GM15510 (cell line): Measurements from ENCODE around the gene SPC24.

Experiments used
- POLR2A ChIP-seq: IDR thresholded peaks from 3 replicates; pipeline ENCODE4 v1.6.1; 2011; ENCODE audit warnings: borderline replicate concordance; ENCODE audit not compliant: insufficient read length; ENCODE audit errors: extremely low read depth

SPC24 gene, protein sequence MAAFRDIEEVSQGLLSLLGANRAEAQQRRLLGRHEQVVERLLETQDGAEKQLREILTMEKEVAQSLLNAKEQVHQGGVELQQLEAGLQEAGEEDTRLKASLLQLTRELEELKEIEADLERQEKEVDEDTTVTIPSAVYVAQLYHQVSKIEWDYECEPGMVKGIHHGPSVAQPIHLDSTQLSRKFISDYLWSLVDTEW

DNA sequence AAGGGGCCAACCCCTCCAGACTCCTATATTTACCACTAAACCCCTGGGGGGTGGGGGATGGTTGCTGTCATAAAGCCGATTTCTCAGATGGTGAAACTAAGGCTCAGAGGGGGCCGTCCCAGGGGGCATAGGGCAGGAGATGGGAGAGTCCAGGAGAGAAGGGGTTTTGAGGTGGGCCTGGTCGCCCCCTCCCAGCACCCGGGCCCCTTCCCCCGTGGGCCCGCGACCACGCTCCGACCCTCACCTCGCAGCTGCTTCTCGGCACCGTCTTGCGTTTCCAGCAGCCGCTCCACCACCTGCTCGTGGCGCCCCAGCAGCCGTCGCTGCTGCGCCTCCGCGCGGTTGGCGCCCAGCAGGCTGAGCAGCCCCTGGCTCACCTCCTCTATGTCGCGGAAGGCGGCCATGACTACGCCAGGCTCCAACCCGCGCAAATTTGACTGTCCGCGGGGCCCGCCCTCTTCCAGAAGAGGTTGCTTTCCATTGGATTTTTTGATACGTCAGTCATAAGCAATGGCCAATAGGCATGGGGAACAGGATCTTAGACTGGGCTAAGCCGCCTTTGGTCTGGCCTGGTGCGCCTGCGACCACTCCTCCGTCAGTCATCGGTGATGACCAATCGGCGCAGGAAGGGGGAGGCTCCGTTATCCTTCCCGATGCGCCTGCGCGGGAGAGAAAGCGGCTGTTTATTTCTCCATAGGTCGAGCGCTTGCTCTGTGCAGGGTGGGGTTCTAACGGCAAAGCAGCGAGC lies at the start of gene SPC24:
SPC24 (minus strand) TSS at position 410 of the 748 bp plus-strand sequence; CDS start at position 404, 6 bp downstream.
- TF ChIP-seq POLR2A, result peak; percentile 86

DNA sequence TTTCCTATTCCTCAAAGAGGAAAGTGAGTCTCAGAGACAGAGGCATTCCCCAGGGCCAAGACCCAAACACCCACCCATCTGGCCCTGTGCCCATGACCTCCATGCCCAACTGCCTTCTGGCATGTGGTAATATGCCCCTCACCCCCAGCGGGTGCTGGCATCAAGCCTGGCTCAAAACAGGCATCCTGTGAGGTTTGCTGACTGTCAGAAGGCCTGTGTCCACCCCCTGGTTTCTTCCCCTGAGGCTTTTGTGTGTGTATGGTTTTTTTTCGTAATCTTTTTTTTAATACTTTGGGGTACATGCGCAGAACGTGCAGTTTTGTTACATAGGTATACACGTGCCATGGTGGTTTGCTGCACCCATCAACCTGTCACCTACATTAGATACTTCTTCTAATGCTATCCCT lies 49.4 kb upstream of the SPC24 start:
- TF ChIP-seq POLR2A, result no peak

DNA sequence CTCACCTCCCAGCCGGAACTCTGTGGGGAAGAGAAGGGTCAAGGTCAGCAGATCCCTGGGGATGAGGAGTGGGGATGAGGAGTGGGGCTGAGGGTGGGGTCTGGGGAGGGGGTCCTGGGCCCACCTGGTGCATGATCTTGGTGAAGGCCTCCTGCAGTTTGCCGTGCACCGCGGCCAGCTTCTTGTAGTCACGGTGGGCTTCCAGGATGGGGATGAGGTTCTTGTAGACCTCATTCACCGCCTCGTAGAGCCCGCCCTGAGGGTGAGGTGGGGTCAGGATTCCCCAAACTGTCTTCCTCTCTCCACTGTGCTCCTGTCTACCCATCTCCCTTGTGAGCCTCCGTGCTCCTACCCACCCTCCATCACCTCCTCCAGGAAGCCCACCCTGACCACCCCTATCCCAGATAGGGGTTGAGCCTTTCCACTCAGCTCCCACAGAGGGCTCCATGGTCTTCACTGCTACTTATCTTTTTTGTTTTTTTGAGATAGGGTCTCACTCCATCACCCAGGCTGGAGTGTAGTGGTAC lies 48.6 kb upstream of the SPC24 start:
- no peak for TF ChIP-seq POLR2A

DNA sequence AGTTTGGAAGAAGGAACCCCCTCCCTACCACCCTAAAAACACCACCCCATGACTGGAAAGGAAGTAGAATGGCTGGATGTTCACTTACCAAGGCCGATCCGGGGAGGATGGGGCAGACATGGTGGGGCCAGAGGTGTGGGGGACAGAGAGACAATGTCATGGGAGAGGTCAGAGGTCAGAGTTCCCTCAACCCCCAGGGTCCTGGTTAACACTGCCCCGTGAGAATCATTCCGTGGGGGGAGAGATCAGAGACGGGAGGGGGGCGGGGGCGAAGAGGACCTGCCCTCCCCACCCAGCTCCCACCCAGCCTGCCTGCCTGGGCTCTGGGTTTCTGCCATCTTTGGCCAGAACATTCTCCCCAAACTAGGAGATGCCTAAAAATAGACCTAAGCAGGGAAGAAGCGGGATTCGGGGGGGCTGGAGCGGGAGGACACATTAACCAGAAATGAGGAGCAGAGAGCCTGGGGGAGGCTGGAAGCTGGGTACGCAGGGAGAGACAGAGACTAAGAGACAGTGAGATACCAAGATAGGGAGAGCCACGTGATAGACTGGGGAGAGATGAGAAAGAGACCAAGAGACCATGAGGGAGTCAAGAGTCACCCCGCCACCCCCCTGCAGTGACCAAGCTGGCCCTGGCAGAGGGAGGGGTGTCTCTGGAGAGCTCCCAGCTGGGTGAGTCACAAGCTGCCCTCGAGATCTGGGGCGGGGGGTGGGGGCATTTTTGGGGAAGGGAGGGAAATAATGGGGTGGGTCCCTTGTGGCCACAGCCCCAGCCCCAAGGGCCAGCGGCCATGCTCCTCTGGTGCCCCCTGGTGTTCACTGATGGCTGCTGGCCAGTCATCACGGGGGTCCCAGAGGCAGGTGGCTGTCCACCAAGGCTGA lies 47.9 kb upstream of the SPC24 start:
- no peak for TF ChIP-seq POLR2A

DNA sequence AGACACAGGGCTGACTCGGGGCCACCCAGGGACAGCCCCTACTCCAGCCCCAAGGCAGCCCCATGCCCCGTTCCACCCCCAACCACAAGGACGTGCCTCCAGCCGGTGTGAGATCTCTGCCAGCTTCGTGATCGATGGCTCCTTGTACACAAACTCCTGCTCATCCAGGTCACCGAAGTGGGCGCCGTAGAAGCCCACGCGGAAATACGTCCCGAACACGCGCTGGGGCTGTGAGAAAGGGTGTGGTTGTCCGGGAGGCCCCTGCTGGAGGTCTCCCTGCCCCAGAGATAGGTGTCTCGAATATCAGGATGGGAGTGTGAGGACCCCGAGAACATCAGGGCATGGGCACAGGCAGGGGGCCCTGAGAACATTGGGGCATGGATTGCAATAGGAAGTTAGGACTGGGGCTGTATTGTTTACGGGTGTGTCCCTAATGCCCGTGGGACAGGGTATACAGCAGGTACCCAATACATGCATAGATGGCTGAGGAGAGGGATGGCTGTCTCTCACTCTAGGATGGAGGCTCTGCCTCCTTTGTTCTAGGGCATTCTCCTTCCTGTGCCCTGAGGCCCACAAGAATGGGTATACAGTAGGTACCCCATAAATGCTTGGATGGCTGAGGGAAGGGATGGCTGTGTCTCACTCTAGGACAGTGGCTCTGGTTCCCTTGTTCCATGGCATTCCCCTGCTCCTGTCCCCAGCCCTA lies 47.1 kb upstream of the SPC24 start:
- no peak for TF ChIP-seq POLR2A

DNA sequence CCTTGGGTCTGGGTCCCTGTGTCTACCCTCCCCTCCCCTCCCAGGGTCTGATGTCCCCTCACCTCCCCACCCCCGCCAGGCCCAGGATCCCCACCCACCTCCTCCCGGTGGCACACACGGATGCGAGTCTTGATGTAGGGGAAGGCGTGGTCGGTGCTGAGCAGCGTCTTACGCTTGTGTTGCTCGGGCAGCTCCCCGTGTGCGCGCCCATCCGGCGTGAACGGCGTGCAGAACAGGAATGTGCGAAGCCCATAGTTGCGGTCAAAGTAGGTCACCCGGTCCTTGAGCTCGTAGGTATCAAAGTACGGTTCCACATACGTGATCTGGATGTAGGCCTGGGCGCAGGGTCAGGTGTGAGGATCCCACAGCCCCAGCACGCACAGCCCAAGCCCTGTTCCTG lies 46.2 kb upstream of the SPC24 start:
- no peak for TF ChIP-seq POLR2A

DNA sequence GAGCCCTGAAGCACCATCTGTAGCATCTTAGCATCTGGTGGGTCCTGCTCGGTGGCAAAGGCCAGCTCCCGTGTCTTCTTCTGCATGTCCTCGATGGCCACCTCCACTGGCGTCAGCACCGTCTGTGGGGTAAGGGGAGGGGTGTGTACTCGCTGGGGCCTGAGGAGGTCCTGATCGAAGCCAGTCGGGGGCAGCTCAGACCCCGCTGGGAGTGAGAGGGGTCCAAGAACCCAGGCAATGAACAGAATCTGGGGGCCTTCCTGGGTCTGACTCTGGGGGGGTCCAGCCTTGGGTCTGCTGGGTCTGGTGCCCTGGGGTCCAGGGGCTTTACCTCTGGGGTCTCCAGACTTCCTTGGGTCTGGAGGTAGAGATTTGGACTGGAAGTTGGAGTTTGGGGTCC lies 45.3 kb upstream of the SPC24 start:
- TF ChIP-seq POLR2A, result no peak

DNA sequence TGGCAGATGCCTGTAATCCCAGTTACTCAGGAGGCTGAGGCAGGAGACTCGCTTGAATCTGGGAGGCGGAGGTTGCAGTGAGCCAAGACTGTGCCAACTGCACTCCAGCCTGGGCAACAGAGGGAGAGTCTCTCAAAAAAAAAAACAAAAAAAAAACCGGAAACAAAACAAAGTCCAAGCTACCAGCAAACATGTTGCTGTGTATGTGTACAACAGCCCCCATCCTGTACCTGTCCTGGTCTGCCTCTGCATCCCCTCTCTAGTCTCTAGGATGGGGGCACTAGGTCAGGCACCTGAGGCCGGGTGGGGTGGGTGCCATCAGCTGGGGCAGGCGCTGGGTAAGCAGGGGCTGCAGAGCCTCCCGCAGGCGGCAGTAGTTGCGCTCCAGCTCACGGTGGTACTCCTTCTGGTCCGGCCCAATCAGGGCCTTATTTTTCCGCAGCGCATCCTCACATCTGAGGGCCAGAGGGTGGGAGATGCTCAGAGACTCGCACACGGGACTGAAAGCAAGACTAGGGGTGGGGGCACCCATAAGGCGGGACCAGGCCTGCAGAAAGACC lies 44.5 kb upstream of the SPC24 start:
- no peak for TF ChIP-seq POLR2A

DNA sequence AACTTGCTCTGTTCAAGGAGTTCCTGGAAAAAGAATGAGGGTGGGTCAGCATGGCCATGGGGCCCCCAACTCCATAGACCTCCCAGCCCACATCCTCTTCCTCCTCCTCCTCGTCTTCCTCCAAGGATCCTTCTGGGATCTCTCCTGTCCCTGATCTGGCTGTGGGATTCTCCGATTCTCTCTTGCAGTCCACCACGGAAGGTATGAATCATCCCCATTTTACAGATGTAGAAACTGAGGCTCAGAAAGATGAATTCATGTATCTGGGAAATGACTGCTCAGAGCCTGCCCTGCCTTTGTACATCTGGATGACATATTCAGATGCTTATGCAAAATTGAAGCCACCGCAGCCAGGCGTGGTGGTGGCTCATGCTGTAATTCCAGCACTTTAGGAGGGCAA lies 43.9 kb upstream of the SPC24 start:
- TF ChIP-seq POLR2A, result no peak

DNA sequence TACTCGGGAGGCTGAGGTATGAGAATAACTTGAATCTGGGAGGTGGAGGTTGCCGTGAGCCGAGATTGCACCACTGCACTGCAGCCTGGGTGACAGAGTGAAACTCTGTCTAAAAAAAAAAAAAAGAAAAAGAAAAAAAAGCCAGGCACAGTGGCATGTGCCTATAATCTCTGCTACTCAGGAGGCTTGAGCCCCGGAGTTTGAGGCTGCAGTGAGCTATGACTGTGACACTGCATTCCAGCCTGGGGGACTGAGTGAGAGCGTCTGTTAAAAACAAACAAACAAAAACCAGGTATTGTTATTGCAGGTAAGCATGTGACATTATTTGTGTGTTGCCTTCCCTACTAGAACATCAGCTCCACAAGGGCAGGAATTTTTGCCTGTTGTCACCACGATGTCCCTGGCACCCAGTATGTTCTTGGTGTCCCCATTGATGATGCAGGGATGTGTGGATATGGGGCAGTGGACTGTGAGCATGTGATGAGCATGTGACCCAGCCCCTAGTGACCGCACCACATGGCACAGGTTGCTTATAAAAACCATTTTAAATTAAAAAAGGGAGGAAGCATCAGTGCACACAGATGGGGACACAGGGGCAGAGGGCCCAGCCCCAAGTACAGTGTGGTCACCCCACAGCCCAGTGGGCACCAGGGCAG lies 43.3 kb upstream of the SPC24 start:
- TF ChIP-seq POLR2A, result no peak

DNA sequence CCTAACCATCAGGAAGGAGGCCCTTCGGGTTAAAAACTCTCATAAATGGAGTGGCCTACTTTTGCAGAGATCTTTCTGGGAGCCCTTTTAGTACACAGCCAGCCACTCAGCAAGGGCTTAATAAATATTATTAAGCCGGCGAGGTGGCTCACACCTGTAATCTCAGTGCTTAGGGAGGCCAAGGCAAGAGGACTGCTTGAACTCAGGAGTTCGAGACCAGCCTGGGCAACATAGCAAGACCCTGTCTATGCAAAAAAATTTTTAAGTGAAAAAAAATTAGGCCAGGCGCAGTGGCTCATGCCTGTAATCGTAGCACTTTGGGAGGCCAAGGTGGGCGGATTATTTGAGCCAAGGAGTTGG lies 42.6 kb upstream of the SPC24 start:
- TF ChIP-seq POLR2A, result no peak

DNA sequence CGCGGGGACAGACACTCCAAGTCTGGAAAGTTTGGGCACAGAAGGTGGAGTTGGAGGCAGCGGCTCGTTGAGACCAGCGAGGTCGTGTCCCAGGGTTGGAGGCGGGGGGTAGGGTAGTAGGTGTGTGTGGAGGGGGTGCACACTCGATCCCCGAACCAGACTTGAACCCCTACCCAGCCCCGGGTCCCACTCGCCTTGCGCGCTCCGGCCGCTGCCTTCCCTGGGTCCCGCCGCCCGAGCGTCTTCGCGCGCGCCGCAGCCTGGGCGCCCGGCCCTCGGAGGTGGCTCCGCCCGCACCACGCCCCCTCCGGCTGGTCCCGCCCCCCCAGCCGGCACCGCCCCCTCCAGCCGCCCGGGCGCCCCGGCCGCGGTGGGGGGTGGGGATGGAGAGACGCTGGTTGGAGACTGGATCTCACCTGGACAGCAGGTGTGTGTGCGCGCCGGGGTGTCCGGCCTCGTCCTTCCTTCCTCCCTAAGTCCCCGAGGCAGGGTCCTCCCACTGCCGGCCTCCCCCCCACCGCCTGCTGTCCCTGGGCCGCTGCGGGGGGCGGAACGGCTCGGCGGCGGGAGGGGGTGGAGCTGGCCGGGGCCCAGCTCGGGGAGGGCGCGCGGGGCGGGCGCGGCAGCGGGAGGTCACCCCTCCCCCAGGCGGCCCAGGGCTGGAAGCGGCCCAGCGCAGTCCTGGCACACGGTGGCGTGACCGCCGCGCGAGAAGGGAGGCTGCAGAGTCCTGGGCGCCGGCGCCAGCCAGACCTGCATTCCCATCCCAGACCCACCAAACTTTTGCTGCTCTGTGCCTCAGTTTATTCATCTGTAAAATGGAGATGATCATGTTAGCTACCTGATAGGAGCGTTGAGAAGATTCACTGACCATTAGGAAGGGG lies 42.0 kb upstream of the SPC24 start, which contains the start of gene KANK2:
KANK2 (minus strand) TSS at position 255 of the 884 bp plus-strand sequence. CDS start 3,034 bp downstream, outside the sequence.
- peak; percentile 55 for TF ChIP-seq POLR2A
